ENCODE data around the gene GADL1. TPM values are rescaled to one million over a fixed set of nuclear protein-coding genes. Genes with fewer than 3 reads are reported as not detected.

Gene GADL1
- total RNA-seq, 1 donor: not detected

DNA sequence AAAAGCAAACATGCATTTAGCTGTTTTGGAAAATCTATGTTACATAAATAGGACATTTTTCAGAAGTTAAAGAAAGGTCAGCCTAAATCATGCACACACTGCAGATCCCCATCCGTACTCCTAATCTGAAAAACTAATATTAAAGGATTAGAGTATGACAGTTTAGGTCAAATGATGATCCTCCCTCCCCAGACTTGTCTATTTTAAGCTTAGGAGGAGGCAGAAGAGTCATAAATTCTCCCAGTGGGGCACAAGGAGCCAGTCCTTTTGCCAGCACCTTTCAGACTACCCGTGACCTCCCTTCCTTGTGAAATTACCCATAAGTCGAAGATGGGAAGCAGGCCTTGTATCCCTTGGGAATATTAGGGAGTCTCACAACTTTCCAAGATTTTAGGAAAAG, 210.1 kb downstream of the GADL1 start:
- peak; percentile 86 for DNase-seq (ENCODE audit: low read depth)
- H3K4me3 ChIP-seq (ENCODE audit: low read depth, low read length): no peak overlapping the region
- TF ChIP-seq CTCF (IDR thresholded peaks at IDR 0.05; ENCODE audit: insufficient read depth, low read depth, low read length): no peak

DNA sequence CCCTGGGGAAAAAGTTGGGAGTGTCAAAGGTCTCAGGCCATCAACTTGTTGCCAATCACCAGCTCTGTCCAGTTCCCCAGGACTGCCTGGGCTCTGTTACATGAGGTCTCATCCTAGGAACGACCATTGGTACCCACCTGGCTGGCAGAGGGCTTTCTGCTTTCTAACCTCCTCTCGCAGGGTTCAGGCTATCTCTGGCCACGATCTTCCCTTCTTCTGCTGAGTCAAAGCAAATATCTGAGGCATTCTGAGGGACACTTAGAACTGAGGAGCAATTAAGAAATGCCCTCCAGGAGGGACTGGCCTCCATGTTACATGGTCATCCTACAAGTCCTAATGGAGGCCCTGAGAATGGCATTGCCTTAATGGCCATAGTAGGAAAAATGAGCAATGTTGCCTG, 210.7 kb downstream of the GADL1 start:
- no peak for TF ChIP-seq CTCF (IDR thresholded peaks at IDR 0.05; ENCODE audit: insufficient read depth, low read depth, low read length)
- no peak overlapping the region for H3K4me3 ChIP-seq (ENCODE audit: low read depth, low read length)
- no peak for DNase-seq (ENCODE audit: low read depth)

- DNase-seq (ENCODE audit: low read depth): no peak
- TF ChIP-seq CTCF (IDR thresholded peaks at IDR 0.05; ENCODE audit: insufficient read depth, low read depth, low read length): no peak
- H3K4me3 ChIP-seq (ENCODE audit: low read depth, low read length): no peak overlapping the region
Measured at GRCh38 chr3:30682434-30683155, 211.9 kb downstream of the GADL1 start.

- H3K4me3 ChIP-seq (ENCODE audit: low read depth, low read length): no peak overlapping the region
- no peak for TF ChIP-seq CTCF (IDR thresholded peaks at IDR 0.05; ENCODE audit: insufficient read depth, low read depth, low read length)
- DNase-seq (ENCODE audit: low read depth): peak; percentile 57
Measured at GRCh38 chr3:30681649-30682211, 212.7 kb downstream of the GADL1 start.

- H3K4me3 ChIP-seq (ENCODE audit: low read depth, low read length): no peak overlapping the region
- no peak for TF ChIP-seq CTCF (IDR thresholded peaks at IDR 0.05; ENCODE audit: insufficient read depth, low read depth, low read length)
- DNase-seq (ENCODE audit: low read depth): peak; percentile 92
Measured at GRCh38 chr3:30680789-30681648, 213.4 kb downstream of the GADL1 start.

- DNase-seq (ENCODE audit: low read depth): no peak
- TF ChIP-seq CTCF (IDR thresholded peaks at IDR 0.05; ENCODE audit: insufficient read depth, low read depth, low read length): no peak
- no peak overlapping the region for H3K4me3 ChIP-seq (ENCODE audit: low read depth, low read length)
Measured at GRCh38 chr3:30679045-30679444, 215.4 kb downstream of the GADL1 start.
